ENCODE data around the gene ACKR2. TPM values are rescaled to one million over a fixed set of nuclear protein-coding genes. Genes with fewer than 3 reads are reported as not detected.
A peak's percentile ranks its signal among the peaks of the same experiment; 100 is the strongest.

The ACKR2 gene
- total RNA-seq, 2 experiments from 2014 or later = 2.8 to 2.9 TPM

GRCh38 chr3:42831321-42831713, 22.1 kb downstream of the ACKR2 start:
- no peak overlapping the region for H3K27ac Mint-ChIP-seq
- H3K27me3 Mint-ChIP-seq = peaks cover 9% of the 10 kb centered on the region
- no peak overlapping the region for H3K4me3 Mint-ChIP-seq
- no peaks in the 10 kb centered on the region for H3K9me3 Mint-ChIP-seq
- peaks cover 5% of the 10 kb centered on the region for H3K4me1 Mint-ChIP-seq
- no peaks in the 10 kb centered on the region for H3K36me3 Mint-ChIP-seq
- DNase-seq = peak; percentile 73

- no peak overlapping the region for H3K4me3 Mint-ChIP-seq
Observed at GRCh38 chr3:42836150-42837123, 27.2 kb downstream of the ACKR2 start.

GRCh38 chr3:42838571-42838970, 29.3 kb downstream of the ACKR2 start:
- H3K36me3 Mint-ChIP-seq = no peaks in the 10 kb centered on the region

More at GRCh38 chr3:42836150-42837123, 27.2 kb downstream of the ACKR2 start:
- Mint-ChIP-seq H3K4me1 (peaks cover 4% of the 10 kb centered on the region), H3K27ac (no peak overlapping the region), H3K9me3 (no peaks in the 10 kb centered on the region), H3K27me3 (peaks cover 4% of the 10 kb centered on the region), H3K36me3 (no peaks in the 10 kb centered on the region)
- no peak for DNase-seq

GRCh38 chr3:42839616-42840015, 30.4 kb downstream of the ACKR2 start:
- Mint-ChIP-seq H3K9me3 (no peaks in the 10 kb centered on the region), H3K27me3 (peaks cover 4% of the 10 kb centered on the region), H3K4me1 (peaks cover 2% of the 10 kb centered on the region), H3K36me3 (no peaks in the 10 kb centered on the region), H3K4me3 (no peak overlapping the region), H3K27ac (no peak overlapping the region)
- DNase-seq = peak; percentile 17

More at GRCh38 chr3:42838571-42838970, 29.3 kb downstream of the ACKR2 start:
- Mint-ChIP-seq H3K4me1 (peaks cover 2% of the 10 kb centered on the region), H3K4me3 (no peak overlapping the region), H3K9me3 (no peaks in the 10 kb centered on the region), H3K27me3 (peaks cover 4% of the 10 kb centered on the region), H3K27ac (no peak overlapping the region)
- no peak for DNase-seq

GRCh38 chr3:42841332-42841731, 32.1 kb downstream of the ACKR2 start:
- no peaks in the 10 kb centered on the region for H3K36me3 Mint-ChIP-seq

GRCh38 chr3:42843713-42844411, 34.6 kb downstream of the ACKR2 start:
- Mint-ChIP-seq H3K27ac (no peak overlapping the region), H3K4me1 (peaks cover 22% of the 10 kb centered on the region), H3K27me3 (peaks cover 3% of the 10 kb centered on the region), H3K36me3 (peaks cover 3% of the 10 kb centered on the region), H3K4me3 (no peak overlapping the region), H3K9me3 (no peaks in the 10 kb centered on the region)
- no peak for DNase-seq

More at GRCh38 chr3:42841332-42841731, 32.1 kb downstream of the ACKR2 start:
- DNase-seq = no peak
- H3K4me3 Mint-ChIP-seq = no peak overlapping the region
- H3K4me1 Mint-ChIP-seq = peaks cover 7% of the 10 kb centered on the region
- H3K27me3 Mint-ChIP-seq = peaks cover 4% of the 10 kb centered on the region
- no peak overlapping the region for H3K27ac Mint-ChIP-seq
- no peaks in the 10 kb centered on the region for H3K9me3 Mint-ChIP-seq

GRCh38 chr3:42844412-42844713, 35.1 kb downstream of the ACKR2 start:
- DNase-seq = no peak
- H3K36me3 Mint-ChIP-seq = peaks cover 3% of the 10 kb centered on the region
- no peak overlapping the region for H3K27ac Mint-ChIP-seq
- no peaks in the 10 kb centered on the region for H3K27me3 Mint-ChIP-seq
- no peak overlapping the region for H3K4me3 Mint-ChIP-seq
- peaks cover 22% of the 10 kb centered on the region for H3K4me1 Mint-ChIP-seq
- H3K9me3 Mint-ChIP-seq = no peaks in the 10 kb centered on the region

GRCh38 chr3:42844815-42845214, 35.6 kb downstream of the ACKR2 start:
- no peak overlapping the region for H3K4me3 Mint-ChIP-seq
- H3K27me3 Mint-ChIP-seq = no peaks in the 10 kb centered on the region
- H3K36me3 Mint-ChIP-seq = peaks cover 3% of the 10 kb centered on the region
- no peak overlapping the region for H3K27ac Mint-ChIP-seq
- DNase-seq = no peak
- no peaks in the 10 kb centered on the region for H3K9me3 Mint-ChIP-seq
- peaks cover 19% of the 10 kb centered on the region for H3K4me1 Mint-ChIP-seq

- H3K27me3 Mint-ChIP-seq = no peaks in the 10 kb centered on the region
- H3K27ac Mint-ChIP-seq = peak overlapping the region; percentile 82
- DNase-seq = peak; percentile 7
- no peaks in the 10 kb centered on the region for H3K9me3 Mint-ChIP-seq
- peak overlapping the region; percentile 71 for H3K4me3 Mint-ChIP-seq
- peaks cover 19% of the 10 kb centered on the region for H3K4me1 Mint-ChIP-seq
- H3K36me3 Mint-ChIP-seq = peaks cover 3% of the 10 kb centered on the region
Observed at GRCh38 chr3:42846685-42847522, 37.7 kb downstream of the ACKR2 start.

- Mint-ChIP-seq H3K27me3 (no peaks in the 10 kb centered on the region), H3K36me3 (peaks cover 3% of the 10 kb centered on the region), H3K27ac (peak overlapping the region; percentile 82), H3K4me3 (no peak overlapping the region), H3K4me1 (peaks cover 19% of the 10 kb centered on the region), H3K9me3 (no peaks in the 10 kb centered on the region)
- no peak for DNase-seq
Observed at GRCh38 chr3:42847731-42848130, 38.5 kb downstream of the ACKR2 start.

- no peak overlapping the region for H3K27ac Mint-ChIP-seq
- no peak for DNase-seq
Observed at GRCh38 chr3:42849017-42849416, 39.8 kb downstream of the ACKR2 start.

GRCh38 chr3:42850263-42850662, 41.0 kb downstream of the ACKR2 start:
- H3K27ac Mint-ChIP-seq = no peak overlapping the region
- H3K36me3 Mint-ChIP-seq = peaks cover 3% of the 10 kb centered on the region
- DNase-seq = no peak
- no peak overlapping the region for H3K4me3 Mint-ChIP-seq
- H3K27me3 Mint-ChIP-seq = no peaks in the 10 kb centered on the region
- H3K4me1 Mint-ChIP-seq = peaks cover 19% of the 10 kb centered on the region
- no peaks in the 10 kb centered on the region for H3K9me3 Mint-ChIP-seq

More at GRCh38 chr3:42849017-42849416, 39.8 kb downstream of the ACKR2 start:
- Mint-ChIP-seq H3K36me3 (peaks cover 3% of the 10 kb centered on the region), H3K4me3 (no peak overlapping the region), H3K9me3 (no peaks in the 10 kb centered on the region), H3K4me1 (peaks cover 19% of the 10 kb centered on the region), H3K27me3 (no peaks in the 10 kb centered on the region)

- DNase-seq = no peak
- Mint-ChIP-seq H3K36me3 (peaks cover 3% of the 10 kb centered on the region), H3K27ac (no peak overlapping the region), H3K9me3 (no peaks in the 10 kb centered on the region), H3K4me3 (no peak overlapping the region), H3K4me1 (peaks cover 15% of the 10 kb centered on the region), H3K27me3 (no peaks in the 10 kb centered on the region)
Observed at GRCh38 chr3:42851228-42851834, 42.1 kb downstream of the ACKR2 start.

GRCh38 chr3:42852441-42852840, 43.2 kb downstream of the ACKR2 start:
- no peak for DNase-seq
- Mint-ChIP-seq H3K9me3 (no peaks in the 10 kb centered on the region), H3K27me3 (peaks cover 5% of the 10 kb centered on the region), H3K4me1 (peaks cover 4% of the 10 kb centered on the region), H3K36me3 (no peaks in the 10 kb centered on the region), H3K4me3 (no peak overlapping the region), H3K27ac (no peak overlapping the region)

Data from activated naive CD8-positive, alpha-beta T cell treated with anti-CD3 and anti-CD28 coated beads for 36 hours (primary cell).